DMS153 treated with DMSO at 0.1 percent for 48 hours (cell line): ENCODE data around the gene COX19.
"Not testable (repeated sequence)": the region's sequence is repeated elsewhere in the genome, so short reads cannot be mapped to it uniquely, and the experiment has no call there.

Experiments
- DNase-seq: peaks from one replicate; lab custom pipeline; 2025; ENCODE audit not compliant: unreplicated experiment; lab: John Stamatoyannopoulos, UW

COX19 gene

DNA sequence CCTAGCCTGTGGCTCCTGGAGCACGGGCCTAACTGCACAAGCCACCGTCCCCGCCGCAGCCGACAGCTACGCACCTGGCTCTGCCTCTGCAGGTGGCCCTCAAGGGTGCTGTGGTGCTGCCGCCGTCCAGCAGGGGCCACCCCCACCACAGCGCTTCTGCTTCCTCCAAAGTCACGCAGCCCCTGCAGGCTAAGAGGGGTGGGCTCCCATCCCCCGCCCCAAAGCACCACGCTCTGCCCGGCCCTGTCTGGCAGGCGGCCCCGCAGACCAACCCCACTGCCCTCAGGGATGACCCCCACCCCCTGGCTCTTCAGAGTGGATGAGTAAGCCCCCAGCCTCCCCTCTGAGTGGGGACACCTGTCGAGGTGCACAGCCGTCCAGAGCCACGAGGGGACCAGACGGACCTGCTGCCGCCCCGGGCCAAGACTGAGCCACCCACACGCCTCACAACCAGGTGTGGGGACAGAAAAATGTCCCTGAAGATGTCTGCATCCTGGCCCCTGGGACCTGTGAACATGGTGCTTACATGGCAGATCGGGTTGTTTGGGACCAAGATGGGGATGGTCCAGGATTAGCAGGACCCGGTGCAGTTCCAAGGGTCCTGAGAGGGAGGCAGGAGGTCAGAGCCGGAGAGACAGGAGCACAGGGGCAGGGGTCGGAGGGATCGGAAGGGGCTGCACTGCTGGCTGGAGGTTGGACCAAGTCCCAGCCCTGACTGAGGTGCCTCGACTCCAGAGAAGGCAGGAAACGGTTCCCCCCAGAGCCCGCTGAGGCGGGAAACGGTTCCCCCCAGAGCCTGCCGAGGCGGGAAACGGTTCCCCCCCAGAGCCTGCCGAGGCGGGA lies 11.9 kb downstream of the COX19 start:
- DNase-seq, result no peak

DNA sequence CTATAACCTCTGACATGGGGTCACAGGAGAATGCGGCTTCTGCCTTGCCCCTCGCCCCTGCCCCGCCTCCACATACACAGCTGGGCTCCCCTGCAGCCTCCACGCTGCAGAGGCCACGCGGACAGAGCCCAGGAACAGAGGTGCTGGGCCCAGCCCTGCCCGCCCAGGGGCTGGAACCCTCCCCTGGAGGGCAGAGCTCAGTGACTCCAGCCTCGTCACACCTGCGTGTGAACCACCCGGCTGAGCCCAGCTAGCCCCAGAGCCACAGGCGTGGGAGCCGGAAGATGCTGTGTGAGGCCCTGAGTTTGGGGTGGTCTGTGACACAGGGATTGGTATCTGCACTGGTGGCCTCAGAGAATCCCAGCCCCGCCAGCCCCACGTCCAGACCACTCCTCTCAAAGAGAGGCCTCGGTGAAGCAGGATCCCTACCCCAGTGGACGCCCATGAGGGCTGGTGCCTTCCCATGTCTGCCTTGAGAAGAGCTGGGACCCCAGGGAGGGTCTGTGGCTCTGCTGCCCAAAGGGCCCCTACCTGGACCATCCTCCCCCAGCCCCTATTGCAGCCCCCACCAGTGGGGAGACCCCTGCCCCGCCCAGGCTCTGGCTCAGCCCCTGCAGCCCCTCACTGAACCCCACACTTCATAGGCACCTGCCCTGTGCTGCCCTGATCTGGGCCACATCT lies 12.8 kb downstream of the COX19 start:
- DNase-seq, result no peak

DNA sequence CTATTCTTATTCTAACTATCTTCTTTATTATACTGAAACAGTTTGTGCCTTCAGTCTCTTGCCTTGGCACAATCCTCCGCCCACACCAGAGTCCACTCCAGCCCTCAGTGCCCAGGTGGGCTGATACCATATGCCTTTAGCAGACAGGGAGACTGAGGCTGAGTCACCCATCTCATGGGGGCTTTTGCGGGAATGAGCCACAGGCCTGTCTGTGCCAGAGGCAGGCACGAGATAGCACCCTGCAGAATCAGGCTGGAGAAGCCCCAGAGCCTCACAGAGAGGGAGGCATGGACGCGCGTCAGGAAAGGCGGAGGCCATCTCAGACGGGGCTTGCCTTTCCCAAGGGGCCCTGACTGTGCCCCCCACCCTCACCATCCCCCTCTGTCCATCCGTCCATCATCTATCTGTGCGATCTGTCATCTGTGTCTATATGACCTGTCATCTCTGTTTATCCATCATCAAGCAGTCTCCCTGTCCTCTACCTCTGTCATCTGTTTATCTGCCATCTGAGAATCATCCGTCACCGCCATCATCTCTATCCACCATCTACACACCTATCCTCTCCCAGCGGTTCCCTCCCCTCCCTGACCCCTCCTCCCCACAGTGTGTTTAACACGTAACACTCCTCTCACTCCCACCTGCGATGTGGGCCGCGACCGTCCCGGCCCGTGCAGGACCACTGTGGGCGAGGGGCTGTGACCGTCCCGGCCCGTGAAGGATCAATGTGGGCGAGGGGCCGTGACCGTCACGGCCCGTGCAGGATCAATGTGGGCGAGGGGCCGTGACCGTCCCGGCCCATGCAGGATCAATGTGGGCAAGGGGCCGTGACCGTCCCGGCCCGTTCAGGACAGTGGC lies 13.6 kb downstream of the COX19 start:
- DNase-seq, result no peak

DNA sequence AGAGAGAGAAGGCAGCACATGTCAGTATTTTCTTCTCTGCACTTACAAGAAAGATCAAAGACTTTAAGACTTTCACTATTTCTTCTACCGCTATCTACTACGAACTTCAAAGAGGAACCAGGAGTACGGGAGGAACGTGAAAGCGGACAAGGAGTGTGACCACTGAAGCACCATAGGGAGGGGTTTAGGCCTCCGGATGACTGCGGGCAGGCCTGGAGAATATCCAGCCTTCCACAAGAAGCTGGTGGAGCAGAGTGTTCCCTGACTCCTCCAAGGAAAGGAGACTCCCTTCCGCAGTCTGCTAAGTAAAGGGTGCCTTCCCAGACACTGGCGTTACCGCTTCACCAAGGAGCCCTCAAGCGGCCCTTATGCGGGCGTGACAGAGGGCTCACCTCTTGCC lies 14.4 kb downstream of the COX19 start:
- not testable (repeated sequence) for DNase-seq

DNA sequence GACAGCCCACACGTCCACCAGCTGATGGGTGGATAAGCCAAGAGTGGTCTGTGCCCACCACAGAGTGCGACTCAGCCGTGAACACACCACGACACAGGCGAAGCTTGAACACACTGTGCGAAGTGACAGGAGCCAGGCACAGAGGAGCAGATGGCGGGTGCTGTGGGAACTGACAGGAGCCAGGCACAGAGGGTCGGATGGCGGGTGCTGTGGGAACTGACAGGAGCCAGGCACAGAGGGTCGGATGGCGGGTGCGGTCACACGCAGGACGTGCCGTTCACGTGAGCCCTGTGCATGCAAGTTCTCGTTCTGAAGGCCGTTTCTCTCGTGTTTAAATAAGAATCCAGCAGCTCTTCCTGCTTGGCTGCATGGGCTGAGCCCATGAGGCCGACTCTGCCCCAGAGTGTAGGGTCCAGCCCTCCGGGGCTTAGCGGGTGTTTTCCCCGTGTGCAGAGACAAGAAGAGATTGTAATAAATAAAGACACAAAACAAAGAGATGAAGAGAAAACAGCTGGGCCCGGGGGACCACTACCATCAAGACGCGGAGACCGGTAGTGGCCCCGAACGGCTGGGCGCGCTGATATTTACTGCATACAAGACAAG lies 15.0 kb downstream of the COX19 start:
- no peak for DNase-seq

DNA sequence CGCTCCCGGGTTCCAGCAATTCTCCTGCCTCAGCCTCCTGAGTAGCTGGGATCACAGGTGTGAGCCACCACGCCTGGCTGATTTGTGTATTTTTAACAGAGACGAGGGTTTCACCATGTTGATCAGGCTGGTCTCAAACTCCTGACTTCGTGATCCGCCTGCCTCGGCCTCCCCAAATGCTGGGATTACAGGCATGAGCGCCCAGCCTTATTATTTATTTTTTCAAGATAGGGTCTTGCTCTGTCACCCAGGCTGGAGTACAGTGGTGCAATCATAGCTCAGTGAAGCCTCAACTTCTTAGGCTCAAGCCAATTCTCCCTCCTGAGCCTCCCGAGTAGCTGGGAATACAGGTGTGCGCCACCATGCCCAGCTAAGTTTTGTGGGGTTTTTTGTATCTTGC lies 15.6 kb downstream of the COX19 start:
- not testable (repeated sequence) for DNase-seq

DNA sequence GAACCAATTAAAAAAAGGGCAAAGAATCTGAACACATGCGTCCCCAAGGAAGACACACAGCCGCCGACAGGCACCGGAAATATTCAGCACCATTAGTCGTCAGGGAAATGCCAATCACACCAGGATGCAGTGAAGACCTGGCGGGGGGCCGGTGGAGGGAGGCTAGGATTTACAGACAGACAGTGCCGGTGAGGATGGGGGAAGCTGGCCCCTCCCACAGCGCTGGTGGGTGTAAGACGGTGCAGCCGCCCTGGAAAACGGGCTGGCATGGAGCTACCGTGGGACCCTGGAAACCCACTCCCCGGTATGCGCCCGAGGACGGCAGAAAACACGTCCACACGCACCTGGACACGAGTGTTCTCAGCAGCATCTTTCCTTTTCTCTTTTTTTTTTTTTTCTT lies 16.1 kb downstream of the COX19 start:
- no peak for DNase-seq

DNA sequence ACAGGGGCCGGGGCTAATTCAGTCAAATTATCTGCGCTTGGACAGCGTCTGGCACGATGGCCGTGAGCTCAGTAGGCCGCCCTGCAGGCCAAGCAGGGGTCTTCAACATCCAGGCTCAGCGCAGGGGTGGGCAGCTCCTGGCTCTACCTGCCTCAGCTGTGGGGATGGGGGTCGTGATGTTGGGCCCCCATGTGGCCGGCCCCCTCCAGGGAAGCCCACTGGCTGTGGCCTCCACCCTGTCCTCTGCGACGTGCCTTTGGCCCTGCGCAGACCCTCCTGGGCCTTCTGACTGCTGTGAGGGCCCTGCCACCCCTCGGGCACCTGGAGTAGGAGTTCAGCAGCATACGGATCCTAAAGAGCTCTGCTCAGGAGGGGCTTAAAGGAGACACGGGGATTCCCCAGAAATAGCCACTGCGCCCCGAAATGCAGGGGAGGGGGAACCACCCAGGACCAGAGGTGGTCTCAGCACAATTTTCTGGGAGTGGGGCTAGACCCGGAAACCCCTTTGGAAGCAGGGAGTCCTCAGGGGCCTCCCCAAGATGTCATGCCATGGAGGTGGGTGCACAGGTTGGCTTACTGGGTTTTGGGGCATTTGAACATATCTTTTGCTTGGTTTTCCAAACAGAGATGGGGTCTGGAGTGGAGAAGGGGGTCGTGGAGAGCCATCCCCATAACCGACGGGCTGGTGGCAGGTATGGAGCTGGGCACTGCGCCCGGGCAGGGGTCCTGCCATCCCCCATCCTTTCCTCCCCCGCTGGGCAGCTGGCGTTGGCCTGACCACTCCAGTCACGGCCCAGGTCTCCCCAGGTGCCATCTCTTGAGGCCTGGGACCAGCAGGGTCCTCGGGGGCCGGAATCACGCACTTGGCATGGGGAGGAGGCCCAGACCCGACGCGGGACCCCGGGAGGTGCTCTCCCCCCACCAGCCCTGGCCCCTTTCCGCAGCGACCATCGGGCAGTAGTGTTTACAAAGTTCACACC lies 16.8 kb downstream of the COX19 start:
- DNase-seq, result no peak

DNA sequence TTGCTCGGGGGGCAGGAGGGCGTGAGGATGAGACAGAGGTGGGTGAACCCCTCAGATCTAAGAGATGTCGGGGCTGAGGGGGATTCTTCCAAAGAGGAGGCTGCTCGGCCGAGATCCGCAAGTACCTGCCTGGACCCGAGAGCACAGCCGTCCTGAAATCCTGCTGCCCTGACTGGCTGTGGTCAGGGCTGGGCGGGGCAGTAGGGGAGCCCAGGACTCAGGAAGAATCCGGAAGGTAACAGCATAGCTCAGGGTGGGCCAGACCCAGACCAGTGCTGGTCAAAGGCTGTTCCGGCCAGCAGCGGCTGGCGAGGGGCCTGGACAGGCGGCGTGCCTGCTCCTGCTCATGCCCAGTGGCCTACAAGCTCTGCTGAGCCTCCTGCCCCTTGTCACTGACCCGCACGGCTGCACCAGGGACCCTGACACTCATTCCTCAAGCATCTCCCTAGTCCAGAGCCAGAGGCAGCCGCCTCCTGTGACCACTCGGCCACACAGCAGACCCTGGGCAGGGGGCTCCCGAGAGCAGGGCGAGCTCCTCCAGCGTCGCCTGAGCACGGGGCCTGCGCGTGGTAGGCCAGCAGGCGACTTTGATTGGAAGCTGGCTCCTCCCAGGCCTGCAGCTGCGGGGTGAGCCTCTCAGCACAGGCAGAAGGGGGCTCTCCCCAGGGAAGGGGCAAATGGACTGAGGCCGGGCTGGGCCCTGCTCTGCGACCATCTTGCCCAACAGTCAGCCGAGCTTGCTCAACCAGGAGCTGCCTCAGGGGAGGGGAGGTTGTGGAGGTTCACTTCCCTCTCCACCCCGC lies 17.7 kb downstream of the COX19 start:
- no peak for DNase-seq

DNA sequence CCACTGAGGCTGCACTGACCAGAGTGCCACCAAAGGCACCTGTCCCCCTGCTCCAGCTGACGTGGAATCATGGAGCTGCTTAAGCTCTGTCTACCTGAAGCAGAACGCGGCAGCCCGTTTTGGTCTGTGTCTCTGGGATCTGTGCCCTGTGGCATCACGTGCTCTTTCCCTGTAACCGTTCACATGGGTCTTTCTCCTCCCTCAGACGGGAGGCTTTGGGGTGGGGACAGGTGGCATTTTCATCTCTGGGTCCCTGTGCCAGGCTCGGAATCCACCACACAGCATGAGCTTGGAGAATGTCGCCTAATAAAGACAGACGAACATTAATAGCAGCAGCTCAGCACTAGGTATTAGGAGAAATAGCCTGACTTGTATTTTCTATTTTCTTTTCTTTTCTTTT lies 19.3 kb downstream of the COX19 start:
- DNase-seq, result no peak

DNA sequence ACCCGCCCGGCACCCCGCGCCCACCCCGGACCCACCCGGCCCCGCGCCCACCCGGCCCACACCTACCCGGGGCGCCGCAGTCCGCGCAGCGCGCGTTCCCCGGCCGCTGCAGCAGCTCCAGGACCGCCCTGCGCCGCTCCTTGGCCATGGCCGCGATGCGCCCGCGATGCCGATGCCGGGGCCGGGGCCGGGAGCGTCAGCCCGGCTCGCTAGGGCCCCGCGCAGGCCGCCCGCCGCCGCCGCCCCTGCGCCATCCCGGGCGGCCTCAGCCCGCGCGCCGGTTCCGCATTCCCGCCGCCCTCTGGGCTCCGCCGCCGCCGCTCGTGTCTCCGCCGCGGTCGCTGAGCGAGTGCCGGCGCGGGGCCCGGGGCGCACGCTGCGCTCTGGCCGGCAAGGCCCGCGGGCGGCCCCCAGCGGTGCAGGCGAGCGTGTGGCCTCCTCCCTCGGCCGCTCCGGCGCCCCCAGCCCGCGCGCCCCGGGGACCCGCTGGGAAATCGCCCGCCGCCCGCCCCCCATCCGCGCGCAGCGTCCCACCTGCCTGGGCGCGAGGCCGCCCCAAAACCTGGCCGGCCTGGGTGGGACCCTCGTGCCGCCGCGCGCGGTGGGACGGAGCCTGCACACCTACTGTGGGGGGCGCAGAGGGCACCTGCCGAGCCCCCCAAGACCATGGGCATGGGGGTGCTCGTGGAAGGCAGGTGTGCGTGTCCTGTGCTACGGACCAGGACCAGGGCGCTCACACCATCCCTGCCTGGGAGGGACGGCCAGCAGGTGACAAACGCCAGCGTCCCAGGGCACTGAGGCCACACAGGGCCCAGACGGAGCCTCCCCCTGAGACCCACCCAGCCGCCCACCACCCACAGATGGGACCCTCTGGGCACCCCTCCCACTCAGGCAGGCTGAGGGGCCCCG lies 20.8 kb downstream of the COX19 start, which contains the start of gene ADAP1:
TSS of gene ADAP1 (minus strand) at position 351 of the 909 bp plus-strand sequence. CDS start at position 148, 203 bp downstream.
- no peak for DNase-seq

DNA sequence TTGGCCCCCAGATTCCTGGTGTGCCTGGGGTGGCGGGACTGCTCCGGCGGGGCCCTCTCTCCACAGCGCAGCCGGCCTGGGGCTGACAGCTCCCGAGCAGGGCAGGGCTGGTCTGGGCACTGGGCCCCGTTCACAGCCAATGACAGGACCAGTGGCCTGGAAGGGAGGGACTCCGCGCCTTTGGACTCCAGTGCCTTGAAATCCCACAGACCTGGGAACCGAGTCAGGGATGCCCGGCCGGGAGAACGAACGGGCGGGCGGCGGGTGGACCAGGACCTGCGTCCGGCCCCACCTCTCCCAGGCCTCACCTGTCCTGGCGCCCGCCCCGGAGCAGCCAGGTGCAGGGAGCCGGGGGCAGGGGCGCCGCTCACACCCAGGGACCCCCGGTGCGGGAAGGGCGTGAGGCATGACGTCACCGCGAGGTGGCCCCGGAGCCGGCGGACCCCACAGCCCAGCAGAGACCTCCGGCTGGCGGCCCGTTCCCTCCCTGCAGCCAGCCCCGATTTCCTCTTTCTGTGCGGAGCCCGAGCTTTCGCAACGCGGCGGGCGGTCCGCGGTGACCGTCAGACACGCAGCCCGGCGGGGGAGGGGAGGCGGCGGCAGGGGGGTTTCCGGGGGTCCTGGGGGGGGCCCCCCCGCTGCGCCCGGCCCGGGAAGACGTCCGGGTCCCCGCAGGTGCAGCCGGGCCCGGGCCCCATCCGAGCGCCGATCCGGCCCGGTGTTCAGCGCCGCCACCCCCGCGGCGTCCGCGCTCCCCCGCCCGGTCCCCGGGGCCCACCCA lies 21.6 kb downstream of the COX19 start:
- DNase-seq, result no peak

DNA sequence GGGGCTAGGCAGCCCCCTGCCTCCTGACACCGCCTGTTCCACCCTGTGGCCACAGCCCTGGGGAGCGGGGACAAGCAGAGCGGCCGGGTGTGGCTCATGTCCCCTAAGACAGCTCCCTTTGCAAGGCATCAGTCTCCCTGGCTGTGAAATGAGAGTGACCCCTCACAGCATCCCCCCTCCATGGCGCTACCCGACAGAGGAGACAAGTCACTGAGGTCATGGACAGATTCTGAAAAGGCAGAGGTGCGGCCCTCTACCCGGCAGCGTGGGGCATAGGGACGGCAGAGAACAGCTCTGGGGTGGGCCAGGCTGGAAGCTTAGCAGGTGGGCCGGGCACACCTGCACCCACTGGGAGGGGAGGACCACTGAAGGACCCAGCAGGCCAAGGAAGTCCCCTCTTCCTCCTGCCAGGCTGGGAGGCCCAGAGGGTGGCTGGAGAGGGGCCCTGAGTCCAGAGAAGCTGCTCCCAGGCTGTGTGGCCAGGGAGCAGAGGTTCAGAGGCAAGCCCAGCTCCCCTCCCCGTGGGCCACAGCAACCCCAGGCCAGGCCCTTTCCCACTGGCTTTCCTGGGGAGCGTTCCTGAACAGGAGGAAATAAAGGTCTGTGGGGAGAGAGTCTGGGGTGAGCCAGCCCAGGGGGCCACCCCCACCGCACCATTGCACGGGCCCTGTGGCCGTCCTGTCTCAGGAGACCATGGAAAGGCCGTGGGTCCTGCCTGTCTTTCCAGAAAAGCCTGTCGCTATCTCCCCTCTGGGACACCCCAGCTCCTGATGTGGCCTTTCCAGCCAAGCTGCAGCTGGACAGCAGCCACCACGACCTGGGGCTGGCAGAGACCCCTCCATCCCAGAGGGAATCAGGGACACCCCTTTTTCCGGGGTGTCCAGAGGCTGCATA lies 22.6 kb downstream of the COX19 start:
- DNase-seq, result no peak

DNA sequence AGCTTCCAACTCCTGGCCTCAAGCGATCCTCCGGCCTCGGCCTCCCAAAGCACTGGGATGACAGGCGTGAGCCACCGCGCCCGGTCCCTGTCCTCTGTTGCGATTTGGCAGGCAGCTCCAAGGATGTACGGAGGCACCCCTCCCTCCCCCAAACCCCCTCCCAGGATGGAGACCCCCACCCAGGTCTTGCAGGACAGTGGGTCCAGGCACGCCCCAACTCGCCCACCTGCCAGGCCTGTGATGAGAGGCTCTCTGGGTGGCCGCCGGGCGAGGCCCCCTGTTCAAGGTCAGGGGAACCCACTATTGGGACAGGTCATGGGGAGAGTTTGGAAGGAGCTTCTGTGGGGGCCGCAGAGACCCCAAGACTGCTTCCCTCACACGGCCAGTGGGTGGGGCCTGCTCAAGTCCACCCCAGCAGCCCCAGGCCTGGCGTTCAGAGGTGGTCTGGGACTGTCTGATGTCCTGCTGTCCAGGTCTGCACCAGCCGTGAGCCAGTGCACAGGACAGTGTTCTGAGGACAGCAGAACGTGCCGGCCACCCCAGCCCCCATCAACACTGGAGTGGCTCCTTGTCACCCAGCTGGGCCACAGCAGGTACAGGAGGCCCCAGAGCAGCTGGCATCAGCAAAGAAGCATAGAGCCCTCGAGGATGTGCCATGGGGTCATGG lies 23.3 kb downstream of the COX19 start:
- DNase-seq, result no peak

DNA sequence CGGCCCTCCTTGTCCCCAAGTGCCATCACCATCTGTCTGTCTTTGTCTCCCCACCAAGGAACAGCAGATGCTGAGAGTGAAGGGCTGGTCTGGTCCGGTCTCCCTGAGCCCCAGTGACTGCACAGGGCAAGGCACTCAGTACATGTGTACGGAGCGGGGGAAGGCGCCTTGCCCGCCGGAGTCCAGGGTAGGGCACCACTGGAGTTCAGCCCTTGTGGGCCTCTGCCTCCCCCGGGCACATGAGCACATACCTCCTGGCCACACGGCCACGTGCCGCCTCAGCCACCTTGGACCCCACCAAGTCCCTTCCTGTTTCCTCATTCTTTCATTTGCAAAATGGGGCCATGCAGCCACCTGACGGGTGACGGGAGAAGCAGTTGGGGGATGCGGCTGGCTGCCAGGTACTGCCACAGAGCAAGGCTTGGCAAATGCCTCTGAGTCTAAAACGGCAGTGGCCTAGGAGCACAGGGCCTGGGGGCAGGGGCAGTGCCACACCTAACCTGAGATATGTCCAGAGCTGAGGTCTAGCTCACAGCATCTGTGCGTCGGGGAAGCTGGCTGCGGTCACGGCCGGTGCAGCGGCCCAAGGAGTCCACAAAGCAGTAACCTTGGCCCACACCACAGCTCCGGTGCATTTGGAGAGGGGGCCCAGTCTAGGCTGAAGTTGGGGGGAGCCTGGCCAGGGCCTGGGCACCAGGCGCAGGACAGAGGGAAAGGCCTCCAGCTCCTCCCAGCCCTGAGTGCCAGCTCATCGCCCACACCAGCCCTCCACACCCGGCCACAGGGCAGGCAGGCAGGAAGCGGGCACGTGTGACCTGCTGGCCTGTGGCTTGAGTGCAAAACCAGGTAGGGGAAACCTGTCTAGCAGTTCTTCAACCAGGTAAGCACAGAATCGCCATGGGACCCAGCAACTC lies 26.1 kb downstream of the COX19 start:
- no peak for DNase-seq
